NCI-H446 (cell line): ENCODE measurements around the gene ZFYVE16.
"Not testable (repeated sequence)": the region's sequence is repeated elsewhere in the genome, so short reads cannot be mapped to it uniquely, and the experiment has no call there.

Experiments used
- DNase-seq, 2 experiments: peaks; one replicate each; lab custom pipeline; 2025; lab: John Stamatoyannopoulos, UW

ZFYVE16 gene

DNA sequence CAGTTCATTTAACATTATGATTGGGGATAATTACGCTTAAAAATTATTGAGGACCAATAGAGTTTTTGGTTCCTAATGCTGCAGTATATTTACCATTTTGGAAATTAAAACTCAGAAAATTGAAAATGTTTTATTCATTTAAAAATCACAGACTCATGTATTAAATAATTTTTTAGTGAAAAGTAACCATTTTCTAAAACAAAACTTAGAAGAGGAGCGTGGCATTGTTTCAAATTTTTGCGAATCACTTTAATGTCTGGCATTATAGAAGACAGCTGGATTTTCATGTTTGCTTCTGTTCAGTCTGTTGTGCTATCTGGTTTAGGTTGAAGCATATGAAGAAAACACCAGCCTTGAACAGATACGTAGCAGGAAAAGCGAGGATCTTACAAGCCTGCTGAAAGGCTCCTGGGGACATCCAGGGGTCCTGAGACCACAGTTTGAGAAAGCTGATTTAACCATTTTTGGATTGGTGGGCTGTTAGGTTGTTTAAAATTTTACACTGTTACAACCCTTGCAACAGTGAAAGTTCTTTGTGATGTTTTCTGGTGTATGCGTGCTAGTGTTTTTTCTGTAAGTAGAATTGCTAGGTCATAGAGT, 1.6 kb downstream of the ZFYVE16 start:
- DNase-seq = no peak

DNA sequence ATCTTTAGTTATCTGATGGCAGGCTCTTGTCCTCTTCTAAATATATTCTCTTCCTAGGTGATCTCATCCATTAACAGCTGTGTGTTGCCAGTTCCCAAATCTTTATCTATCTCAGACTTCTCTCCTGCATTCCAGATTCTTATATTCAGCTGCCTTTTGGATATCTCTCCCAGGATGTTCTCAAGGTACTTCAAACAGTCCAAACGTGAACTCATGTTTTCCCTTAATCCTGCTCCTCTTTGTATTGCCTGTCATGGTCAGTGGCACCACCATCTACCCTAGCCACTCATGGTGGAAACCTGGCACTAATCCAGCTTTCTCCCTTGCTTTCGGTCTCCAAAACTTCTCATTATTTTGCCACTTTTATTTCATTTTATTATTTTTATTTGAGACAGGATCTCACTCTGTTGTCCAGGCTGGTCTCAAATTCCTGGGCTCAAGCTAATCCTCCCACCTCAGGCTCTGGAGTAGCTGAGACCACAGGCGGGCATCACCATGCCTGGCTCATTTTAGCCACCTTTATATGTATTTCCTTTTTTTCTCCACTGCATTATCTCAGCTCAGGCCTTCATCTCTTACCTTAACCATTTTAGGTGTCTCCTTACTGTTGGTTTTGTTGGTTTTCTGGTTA, 3.8 kb downstream of the ZFYVE16 start:
- no peak for DNase-seq

DNA sequence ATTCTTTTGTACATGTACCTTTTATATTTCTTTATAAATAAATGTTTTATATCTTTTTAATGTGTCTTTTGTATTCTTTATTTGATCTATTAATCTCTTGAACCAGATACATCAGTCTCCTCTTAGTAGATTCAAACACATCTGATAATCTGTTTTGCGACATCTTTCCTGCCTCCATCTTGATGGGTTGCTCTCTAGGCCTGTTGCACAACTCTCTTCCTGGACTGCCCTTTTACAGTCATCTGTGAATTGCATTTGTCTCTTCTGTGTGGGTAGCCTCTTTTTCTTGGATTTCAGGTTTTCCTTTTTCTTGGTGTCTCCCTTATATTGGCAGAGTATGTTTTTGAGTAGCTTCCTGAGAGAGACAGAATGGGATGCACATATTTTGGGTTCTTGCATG, 6.2 kb downstream of the ZFYVE16 start:
- DNase-seq = no peak

DNA sequence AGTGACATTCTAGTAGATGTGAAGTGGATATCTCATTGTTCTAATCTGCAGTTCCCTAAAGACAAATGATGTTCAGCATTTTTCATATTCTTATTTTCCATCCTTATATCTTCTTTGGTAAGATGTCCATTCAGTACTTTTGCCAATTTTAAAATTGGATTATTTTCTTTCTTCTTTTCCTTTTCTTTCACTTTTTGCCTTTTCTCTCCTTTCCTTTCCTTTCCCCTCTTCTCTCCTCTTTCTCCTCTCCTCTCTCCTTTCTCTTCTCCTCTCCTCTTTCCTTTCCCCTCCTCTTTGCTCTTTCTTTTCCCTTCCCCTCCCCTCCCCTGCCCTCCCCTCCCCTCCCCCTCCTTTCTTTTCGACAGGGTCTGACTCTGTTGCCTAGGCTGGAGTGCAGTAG, 10.1 kb downstream of the ZFYVE16 start:
- DNase-seq = no peak

DNA sequence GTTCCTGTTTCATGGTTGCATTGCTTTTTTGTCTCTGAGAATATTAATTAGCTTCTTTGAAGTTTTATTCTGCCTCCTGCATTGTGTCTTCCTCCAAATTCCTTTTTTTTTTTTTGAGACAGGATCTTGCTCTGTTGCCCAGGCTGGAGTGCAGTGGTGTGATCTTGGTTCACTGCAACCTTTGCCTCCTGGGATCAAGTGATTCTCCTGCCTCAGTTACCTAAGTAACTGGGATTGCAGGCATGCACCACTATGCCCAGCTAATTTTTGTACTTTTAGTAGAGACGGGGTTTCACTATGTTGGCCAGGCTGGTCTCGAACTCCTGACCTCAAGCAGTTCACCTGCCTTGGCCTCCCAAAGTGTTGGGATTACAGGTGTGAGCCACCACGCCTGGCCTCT, 16.5 kb downstream of the ZFYVE16 start:
- DNase-seq = not testable (repeated sequence)

DNA sequence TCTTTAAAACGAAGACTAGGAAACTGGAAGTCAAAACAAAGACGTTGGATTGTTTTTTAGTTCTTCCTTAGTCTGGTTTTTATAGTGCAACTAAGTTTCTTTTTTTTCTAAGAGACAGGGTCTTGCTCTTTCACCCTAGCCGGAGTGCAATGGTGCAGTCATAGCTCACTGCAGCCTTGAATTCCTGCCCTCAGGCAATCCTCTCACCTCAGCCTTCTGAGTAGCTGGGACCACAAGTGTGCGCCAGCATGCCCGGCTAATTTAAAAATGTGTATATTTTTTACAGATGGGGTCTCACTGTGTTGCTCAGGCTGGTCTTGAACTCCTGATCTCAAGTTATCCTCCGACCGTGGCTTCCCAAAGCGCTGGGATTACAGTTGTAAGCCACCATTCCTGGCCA, 27.6 kb downstream of the ZFYVE16 start:
- no peak for DNase-seq

DNA sequence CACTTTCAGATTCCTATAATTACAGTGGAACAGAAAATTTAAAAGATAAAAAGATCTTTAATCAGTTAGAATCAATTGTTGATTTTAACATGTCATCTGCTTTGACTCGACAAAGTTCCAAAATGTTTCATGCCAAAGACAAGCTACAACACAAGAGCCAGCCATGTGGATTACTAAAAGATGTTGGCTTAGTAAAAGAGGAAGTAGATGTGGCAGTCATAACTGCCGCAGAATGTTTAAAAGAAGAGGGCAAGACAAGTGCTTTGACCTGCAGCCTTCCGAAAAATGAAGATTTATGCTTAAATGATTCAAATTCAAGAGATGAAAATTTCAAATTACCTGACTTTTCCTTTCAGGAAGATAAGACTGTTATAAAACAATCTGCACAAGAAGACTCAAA, 29.5 kb downstream of the ZFYVE16 start:
- no peak for DNase-seq

DNA sequence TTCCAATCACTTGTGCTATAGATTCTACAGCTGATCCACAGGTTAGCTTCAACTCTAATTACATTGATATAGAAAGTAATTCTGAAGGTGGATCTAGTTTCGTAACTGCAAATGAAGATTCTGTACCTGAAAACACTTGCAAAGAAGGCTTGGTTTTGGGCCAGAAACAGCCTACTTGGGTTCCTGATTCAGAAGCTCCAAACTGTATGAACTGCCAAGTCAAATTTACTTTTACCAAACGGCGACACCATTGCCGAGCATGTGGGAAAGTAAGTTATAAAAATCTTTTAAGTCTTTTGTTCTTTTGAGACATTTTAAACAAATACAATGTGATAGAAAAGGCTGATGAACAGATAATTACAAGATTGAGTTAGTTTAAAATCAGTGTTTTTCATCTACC, 30.9 kb downstream of the ZFYVE16 start:
- DNase-seq = no peak

DNA sequence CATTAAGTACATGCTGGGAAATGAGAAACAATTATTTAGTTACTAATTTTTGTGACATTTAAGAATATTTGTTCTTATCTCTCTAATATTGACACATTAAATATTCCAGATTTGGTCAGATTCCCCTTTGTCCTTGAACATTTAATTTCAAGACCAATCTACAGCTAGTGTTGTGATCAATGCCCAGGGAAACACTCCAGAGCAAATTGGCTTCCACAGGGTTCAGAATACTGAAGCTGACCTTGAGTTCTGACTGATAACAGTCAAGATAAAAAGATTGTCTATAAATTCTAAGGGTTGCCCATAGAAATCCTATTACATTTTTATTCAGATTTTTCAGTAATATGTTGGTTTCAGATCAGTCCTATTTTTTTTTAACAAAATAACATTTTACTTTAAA, 31.3 kb downstream of the ZFYVE16 start:
- DNase-seq = no peak

DNA sequence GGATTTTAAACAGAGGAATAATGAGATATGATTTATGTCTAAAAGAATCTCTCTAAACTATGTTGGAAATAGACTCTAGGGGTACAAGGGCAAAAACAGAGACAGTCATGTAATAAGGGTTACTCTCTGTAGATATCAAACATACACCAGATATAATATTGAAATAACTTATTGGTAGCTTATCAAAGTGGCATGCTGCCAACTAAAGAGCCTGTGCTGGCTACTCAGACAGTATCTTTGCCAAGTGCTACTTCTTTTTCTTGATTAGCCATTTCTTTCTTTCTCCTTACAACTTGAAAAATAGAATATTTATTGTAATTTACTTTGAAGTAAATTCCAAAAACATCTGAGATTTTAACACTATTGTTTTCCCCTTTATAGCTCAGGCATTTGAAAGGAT, 34.9 kb downstream of the ZFYVE16 start:
- no peak for DNase-seq

DNA sequence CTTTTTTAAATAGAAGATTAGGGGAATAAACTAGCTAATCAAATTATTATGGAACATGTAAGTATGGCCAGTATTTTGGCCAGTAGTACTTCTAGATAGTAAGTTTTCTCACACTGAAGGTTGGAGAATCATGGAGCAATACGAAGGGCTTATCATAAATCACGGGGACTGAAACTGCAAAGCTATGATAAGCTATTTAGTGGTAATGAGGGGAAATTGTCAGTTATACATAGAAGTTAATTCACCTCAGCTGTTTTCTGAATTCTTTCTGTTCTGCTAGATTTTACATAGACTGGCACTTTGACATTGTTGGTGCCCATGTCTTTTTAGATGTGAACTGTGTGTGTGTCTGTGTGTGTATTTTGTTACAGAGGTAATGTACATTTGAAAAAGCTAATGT, 45.5 kb downstream of the ZFYVE16 start:
- DNase-seq = no peak

DNA sequence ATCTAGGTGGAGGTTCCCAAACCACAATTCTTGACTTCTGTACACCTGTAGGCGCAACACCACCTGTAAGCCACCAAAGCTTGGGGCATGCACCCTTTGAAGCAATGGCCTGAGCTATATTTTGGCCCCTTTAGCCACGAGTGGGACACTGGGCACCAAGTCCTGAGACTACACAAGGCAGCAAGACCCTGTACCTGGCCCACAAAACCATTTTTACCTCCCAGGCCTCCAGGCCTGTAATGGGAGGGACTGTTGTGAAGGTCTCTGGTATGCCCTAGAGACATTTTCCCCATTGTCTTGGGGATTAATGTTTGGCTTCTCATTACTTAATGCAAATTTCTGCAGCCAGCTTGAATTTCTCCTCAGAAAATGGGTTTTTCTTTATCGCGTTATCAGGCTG, 55.4 kb downstream of the ZFYVE16 start:
- no peak for DNase-seq

DNA sequence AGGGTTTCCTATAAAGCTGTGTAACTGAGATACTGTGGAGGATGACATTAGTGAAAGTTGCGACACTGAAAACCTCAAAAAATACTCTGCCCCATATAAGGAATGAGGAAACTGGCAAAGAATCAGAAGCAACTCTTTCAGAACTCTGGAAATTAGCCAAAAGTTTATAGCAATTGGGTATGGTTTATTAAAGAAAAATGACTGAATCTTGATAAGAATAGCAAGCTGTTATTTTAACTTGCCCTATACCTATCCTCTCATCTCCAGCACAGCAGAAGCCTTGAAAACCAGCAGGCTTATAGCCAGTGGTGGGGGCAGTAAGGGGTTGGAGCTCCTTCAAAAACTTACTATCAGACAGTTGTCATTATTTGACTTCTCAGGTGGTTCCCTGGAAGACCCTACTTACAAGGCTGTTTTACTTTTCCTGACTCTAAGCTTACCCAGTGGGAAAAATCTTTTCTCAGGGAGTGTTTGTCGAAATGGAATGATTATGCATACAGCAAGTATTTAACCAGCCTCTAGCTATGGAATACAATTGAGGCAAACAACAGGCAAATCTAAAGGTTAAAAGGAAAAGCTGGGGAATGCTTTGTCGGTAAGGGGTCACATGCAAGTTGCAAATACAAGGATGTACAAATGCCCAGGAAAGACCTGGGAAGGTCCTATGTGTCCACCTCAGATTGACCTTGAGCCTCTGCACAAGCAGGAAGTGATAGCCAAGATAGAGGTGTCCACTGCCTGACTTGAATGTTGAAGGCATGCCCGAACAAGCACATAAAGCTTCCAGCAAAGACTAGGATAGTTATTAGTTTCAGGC, 59.0 kb downstream of the ZFYVE16 start:
- no peak for DNase-seq

DNA sequence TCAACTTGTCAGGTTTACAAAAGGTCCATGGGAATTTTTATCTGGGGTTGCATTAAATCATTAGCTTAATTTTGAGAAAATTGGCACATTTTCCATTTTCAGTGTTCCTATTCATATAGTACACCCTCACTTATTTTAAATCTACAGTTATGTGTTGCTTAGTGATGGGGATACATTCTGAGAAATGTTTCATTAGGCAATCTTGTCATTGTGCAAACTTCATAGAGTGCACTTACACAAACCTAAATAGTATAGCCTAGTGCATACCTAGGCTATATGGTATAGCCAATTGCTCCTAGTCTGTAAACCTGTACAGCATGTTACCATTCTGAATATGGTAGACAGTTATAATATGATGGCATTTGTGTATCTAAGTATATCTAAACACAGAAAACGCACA, 60.3 kb downstream of the ZFYVE16 start:
- no peak for DNase-seq

DNA sequence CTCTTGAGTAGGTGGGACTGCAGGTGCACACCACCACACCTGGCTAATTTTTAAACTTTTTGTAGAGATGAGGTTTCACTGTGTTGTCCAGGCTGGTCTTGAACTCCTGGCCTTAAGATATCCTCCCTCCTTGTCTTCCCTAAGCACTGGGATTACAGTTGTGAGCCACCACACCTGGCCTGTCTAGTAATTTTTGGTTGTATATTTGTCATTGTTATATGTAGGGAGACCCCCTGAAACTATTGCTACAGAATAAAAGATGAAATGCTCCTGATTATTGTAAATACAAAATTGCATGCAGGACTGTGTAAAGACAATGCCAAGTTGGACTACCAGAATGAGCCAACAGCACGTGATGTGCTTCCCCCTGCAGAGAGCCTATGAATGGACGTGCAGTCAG, 62.8 kb downstream of the ZFYVE16 start:
- DNase-seq = not testable (repeated sequence)

DNA sequence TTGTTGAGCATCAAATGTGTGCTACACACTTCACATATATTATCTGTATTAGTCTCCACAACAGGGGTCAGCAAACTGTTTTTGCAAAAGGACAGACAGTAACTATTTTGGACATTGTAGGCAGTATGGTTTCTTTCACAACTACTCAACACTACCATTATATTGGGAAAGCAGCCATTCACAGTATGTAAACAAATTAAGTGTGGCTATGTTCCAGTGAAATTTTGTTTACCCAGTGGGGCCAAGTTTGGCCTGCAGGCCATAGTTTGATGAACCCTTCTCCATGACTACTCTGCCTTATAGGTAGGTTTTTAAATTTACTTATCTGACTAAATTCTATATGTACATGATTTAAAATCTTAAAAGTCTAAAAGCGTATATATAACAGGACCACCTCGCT, 67.1 kb downstream of the ZFYVE16 start:
- DNase-seq = no peak

DNA sequence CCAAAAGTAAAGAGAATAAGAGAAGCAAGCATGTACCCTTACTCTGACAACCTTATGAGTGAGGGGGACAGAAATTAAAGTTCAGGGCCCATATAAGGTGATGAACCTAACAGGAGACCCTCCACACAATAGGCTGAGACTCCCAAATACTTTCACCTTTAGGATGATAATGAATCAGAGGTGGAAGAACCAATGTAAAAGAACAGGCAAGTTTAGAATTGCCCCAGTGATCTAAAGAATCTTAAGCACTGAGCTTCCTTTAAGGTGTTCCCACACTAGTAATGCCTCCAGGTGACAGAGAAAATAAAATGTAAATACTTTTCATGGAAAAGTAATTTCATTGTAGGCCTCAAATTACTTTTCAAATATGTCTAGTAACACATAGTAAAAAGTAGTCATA, 71.8 kb downstream of the ZFYVE16 start:
- DNase-seq = no peak

DNA sequence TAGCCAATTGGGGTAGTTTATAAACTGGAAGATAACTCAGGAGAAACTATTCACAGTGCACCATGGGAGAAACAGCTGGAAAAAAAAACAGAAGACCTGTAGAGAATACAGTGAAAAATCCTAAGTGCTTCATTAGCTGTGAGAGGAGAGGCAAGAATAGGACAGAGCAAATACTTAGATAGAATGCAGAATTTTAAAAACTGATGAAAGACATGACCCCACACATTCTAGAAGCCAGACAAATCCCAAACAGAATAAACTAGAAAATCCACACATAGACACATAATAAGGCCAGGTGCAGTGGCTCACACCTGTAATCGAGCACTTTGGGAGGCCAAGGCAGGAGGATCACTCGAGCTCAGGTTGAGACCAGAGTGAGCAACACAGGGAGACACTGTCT, 72.5 kb downstream of the ZFYVE16 start:
- DNase-seq = no peak

DNA sequence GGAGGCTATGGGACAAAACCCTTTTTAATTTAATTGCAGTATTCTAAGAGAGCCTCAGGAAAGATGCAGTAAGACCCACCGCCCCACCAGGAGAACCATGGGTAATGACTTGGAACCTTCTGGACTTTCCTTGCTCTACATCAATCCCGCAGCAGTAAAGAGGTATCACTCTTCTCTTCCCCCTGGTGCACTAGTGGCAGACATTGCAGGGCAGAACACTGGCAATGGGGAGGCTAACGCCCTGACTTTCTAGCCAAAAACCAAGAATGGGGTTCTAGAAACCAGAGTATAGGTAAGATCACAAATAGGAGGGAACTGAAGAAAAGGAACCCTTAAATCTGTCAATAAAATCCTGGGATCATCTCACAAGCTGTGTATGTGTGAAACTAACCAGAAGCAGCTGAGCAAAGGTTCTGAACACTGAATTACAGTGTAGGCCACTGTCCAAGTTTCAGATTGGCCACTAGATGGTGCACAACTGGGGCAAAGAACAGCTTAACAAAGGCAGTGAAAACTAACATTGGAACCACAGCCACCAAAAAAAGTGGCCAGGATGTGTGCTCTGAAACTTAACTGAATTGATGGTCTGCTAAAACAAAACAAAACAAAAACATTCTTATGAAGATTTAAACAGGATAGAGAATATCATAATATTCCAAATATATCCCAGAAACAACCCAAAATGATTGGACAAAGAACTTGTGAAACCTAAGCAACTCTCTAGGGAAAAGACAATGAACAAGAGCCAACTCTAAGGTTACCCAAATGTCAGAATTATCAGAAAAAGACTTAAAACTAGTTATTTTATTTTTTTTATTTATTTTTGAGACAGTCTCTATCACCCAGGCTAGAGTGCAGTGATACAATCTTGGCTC, 73.4 kb downstream of the ZFYVE16 start:
- DNase-seq = peak in 1 of 2 experiments; percentile 42

DNA sequence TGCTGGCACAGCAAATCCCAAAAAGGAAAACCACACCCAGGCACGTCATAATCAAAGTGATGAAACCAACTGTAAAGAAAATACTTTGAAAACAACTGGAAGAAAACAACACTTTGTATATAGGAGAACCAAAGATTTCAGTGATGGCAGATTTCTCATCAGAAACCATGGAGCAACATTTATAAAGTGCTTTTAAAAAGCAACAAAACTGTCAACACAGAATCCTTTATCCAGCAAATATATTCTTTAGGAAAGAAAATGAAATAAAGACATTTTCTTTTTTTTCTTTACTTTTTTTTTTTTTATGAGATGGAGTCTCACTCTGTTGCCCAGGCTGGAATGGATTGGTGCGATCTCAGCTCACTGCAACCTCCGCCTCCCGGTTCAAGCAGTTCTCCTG, 74.7 kb downstream of the ZFYVE16 start:
- DNase-seq = no peak

DNA sequence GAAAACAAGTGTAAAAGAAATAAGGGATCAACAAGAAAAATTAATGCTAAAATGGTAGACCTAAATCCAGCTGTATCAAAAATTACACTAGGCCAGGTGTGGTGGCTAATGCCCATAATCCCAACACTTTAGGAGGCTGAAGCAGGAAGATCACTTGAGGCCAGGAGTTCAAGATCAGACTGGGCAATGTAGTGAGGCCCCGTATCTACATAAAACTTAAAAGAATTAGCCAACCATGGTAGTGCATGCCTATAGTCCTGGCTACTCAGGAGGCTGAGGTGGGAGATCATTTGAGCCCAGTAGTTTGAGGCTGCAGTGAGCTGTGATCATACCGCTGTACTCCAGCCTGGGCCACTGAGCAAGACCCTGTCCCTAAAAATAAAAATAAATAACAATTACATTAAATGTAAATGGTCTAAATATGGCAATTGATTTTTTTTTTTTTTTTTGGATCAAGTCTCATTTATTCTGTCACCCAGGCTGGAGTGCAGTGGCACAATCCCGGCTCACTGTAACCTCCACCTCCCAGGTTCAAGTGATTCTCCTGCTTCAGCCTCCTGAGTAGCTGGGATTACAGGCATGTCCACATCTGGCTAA, 75.9 kb downstream of the ZFYVE16 start:
- no peak for DNase-seq

DNA sequence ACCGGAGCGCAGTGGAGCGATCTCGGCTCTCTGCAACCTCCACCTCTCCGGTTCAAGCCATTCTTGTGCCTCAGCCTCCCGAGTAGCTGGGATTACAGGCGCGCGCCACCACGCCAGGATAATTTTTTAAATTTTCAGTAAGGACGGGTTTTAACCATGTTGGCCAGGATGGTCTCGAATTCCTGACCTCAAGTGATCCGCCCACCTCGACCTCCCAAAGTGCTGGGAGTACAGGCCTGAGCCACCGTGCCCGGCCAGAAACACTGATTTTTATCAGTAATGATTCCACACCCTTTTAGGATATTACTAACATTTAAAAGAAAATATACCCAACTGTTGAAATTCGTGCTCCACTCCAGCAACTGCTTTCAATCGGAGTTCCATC, 79.6 kb downstream of the ZFYVE16 start:
- no peak for DNase-seq
